GM12878 (cell line): Measurements from ENCODE around the gene KCNAB3. TPM values are rescaled to one million over a fixed set of nuclear protein-coding genes. Genes with fewer than 3 reads are reported as not detected.
A peak's percentile ranks its signal among the peaks of the same experiment; 100 is the strongest.

ENCODE experiments used
- ATAC-seq: fragments of 200-7000 bp; cut with Tn5 transposase; 3 replicates; pipeline ENCODE4 v1.9.1; 2020; ENCODE audit warnings: mild to moderate bottlenecking, moderate library complexity
- BruUV-seq: library from RNA; stranded (reverse); fragments of 400-500 nt; replicated peaks from 2 replicates; lab custom pipeline; 2021; lab: Mats Ljungman, UMichigan
- CTCF ChIA-PET: fragments of 300-600 bp; sonication (Branson Sonifier 250); formaldehyde crosslinking; extraction: SDS; loops from one replicate; lab custom pipeline; 2021; ENCODE audit warnings: inconsistent platforms; lab: Yijun Ruan, JAX
- POLR2A ChIA-PET: fragments of 350-600 bp; formaldehyde crosslinking; extraction: SDS; loops from one replicate; lab custom pipeline; 2021; ENCODE audit warnings: inconsistent platforms; lab: Charles Lee
- RAD21 ChIA-PET: fragments of 300-600 bp; sonication (Branson Sonifier 250); formaldehyde crosslinking; loops from one replicate; lab custom pipeline; 2023; ENCODE audit warnings: antibody characterized with exemption; ENCODE audit not compliant: unreplicated experiment; lab: Charles Lee
- SMC1A ChIA-PET: fragments of 300-600 bp; sonication (Branson Sonifier 250); formaldehyde crosslinking; loops from one replicate; lab custom pipeline; 2023; ENCODE audit not compliant: unreplicated experiment, uncharacterized antibody; lab: Charles Lee
- DNase-seq: peaks from one replicate; pipeline ENCODE4 v3.0.0-alpha.2; 2011; ENCODE audit warnings: low read depth, low spot score
- FAIRE-seq: peaks from 3 replicates; lab custom pipeline; 2011; peaks lifted over from hg19 to GRCh38; lab: Jason Lieb, UNC
- H2AFZ ChIP-seq: 2 replicates; pipeline ENCODE4 v1.6.0; 2011; ENCODE audit warnings: low read depth, low read length, control low read depth; ENCODE audit not compliant: control insufficient read depth
- H3K27ac ChIP-seq: 2 replicates; pipeline ENCODE4 v1.5.1; 2011; ENCODE audit warnings: control low read depth; ENCODE audit not compliant: control insufficient read depth, insufficient read depth
- H3K27me3 ChIP-seq, 2 experiments: replicated peaks in 1 of 2; 2 replicates each; pipeline versions ENCODE4 v1.6.0 to v1.6.1; 2011; ENCODE audit warnings: low read length in 1 of 2; ENCODE audit not compliant: control insufficient read depth in 2 of 2, insufficient read depth in 2 of 2
- H3K36me3 ChIP-seq, 2 experiments: 2 replicates each; pipeline ENCODE4 v1.5.1; 2011; ENCODE audit warnings: low read length in 1 of 2; ENCODE audit not compliant: control insufficient read depth in 2 of 2, insufficient read depth in 2 of 2
- H3K4me1 ChIP-seq: 2 replicates; pipeline ENCODE4 v1.6.1; 2011; ENCODE audit warnings: mild to moderate bottlenecking, low read length, moderate library complexity, mixed read lengths; ENCODE audit not compliant: control insufficient read depth, insufficient read depth
- H3K4me2 ChIP-seq: 2 replicates; pipeline ENCODE4 v1.6.0; 2011; ENCODE audit warnings: control low read depth; ENCODE audit not compliant: control insufficient read depth, insufficient read depth
- H3K4me3 ChIP-seq: fragments of 200-600 bp; sonication (generic); 2 replicates; pipeline ENCODE4 v1.5.1; 2016
- H3K79me2 ChIP-seq: 2 replicates; pipeline ENCODE4 v1.6.0; 2011; ENCODE audit warnings: low read length; ENCODE audit not compliant: control insufficient read depth, insufficient read depth
- H3K9ac ChIP-seq: 2 replicates; pipeline ENCODE4 v1.8.0; 2011; ENCODE audit warnings: low read length, control low read depth, mixed read lengths; ENCODE audit not compliant: control insufficient read depth, insufficient read depth
- H3K9me3 ChIP-seq: replicated peaks from 3 replicates; pipeline ENCODE4 v1.5.1; 2011; ENCODE audit warnings: mild to moderate bottlenecking, low read length; ENCODE audit not compliant: control insufficient read depth, insufficient read depth
- H4K20me1 ChIP-seq: 2 replicates; pipeline ENCODE4 v1.6.0; 2011; ENCODE audit not compliant: control insufficient read depth, insufficient read depth
- BRCA1 ChIP-seq: IDR thresholded peaks from 2 replicates; pipeline ENCODE4 v1.6.1; 2011; ENCODE audit warnings: low read depth, low read length, improper control_type of control experiment
- CHD2 ChIP-seq: IDR thresholded peaks from 2 replicates; pipeline ENCODE4 v1.6.1; 2011; ENCODE audit warnings: low read depth, low read length, improper control_type of control experiment, borderline replicate concordance
- HDAC6 ChIP-seq: fragments of 200-600 bp; sonication (generic); IDR thresholded peaks from one replicate; pipeline ENCODE4 v1.8.0; 2017; ENCODE audit warnings: antibody characterized with exemption; ENCODE audit not compliant: unreplicated experiment
- MTA3 ChIP-seq: IDR thresholded peaks from 2 replicates; pipeline ENCODE4 v1.6.1; 2012; ENCODE audit warnings: low read length, inconsistent platforms, borderline replicate concordance
- MXI1 ChIP-seq: fragments of 150-350 bp; IDR thresholded peaks from 2 replicates; pipeline ENCODE4 v1.6.1; 2011; ENCODE audit warnings: low read depth, mild to moderate bottlenecking, inconsistent platforms, low read length, improper control_type of control experiment
- NBN ChIP-seq: fragments of 450-650 bp; IDR thresholded peaks from 2 replicates; pipeline ENCODE4 v1.6.1; 2016
- NR2F1 ChIP-seq: fragments of 450-650 bp; conservative IDR thresholded peaks from 2 replicates; pipeline ENCODE4 v1.6.1; 2017; ENCODE audit warnings: mild to moderate bottlenecking
- POLR2A ChIP-seq: IDR thresholded peaks from 2 replicates; pipeline ENCODE4 v1.6.1; 2011; ENCODE audit warnings: low read depth, mild to moderate bottlenecking, low read length
- RAD51 ChIP-seq: fragments of 450-650 bp; IDR thresholded peaks from 2 replicates; pipeline ENCODE4 v1.6.1; 2016; ENCODE audit warnings: moderate library complexity, mild to moderate bottlenecking, inconsistent platforms
- TAF1 ChIP-seq: IDR thresholded peaks from 2 replicates; pipeline ENCODE4 v1.6.1; 2011; ENCODE audit warnings: mild to moderate bottlenecking, low read depth, low read length, borderline replicate concordance
- ZNF207 ChIP-seq: fragments of 450-650 bp; IDR thresholded peaks from 2 replicates; pipeline ENCODE4 v1.6.1; 2014; ENCODE audit warnings: antibody characterized with exemption, mild to moderate bottlenecking, borderline replicate concordance
- WGBS: methylation state at CpG from one replicate; pipeline ENCODE4 v1.1.6; 2016; ENCODE audit warnings: low lambda C conversion rate; ENCODE audit not compliant: insufficient replicate concordance, insufficient coverage; ENCODE audit errors: missing lambda C conversion rate; 5-methylcytosine and 5-hydroxymethylcytosine counted together
- in situ Hi-C: fragments of 300-500 bp; cut with MboI; formaldehyde crosslinking; loops from 9 replicates; pipeline ENCODE4 v1.14.3; 2018; ENCODE audit warnings: mixed read lengths
- intact Hi-C: fragments of 100-400 bp; cut with micrococcal nuclease; formaldehyde crosslinking; loops from one replicate; pipeline ENCODE4 v1.14.2; 2022; ENCODE audit not compliant: unreplicated experiment
- polyA plus RNA-seq, 11 experiments: library from polyadenylated mRNA; depleted of rRNA in 4 of 11; unstranded in 6 of 11; stranded (reverse) in 5 of 11; fragments of >200 nt; fragmentation: Nextera tagmentation in 4 of 11; fragmentation: Illumina TruSeq in 1 of 11; extraction: Ambion mirVana in 4 of 11; extraction: Trizol in 1 of 11; gene quantifications; 1 replicate in 1 of 11; 2 replicates in 10 of 11; pipeline versions ENCODE4 v1.2.1 to v1.2.3, GENCODE V29; 2011 to 2016; ENCODE audit warnings: inconsistent platforms in 2 of 11, missing spikeins in 2 of 11, low read depth in 1 of 11
- total RNA-seq, 4 experiments: library from RNA; depleted of rRNA in 3 of 4; stranded (reverse); fragments of >200 nt in 3 of 4; fragmentation: Illumina TruSeq in 1 of 4; extraction: Trizol in 1 of 4; gene quantifications; 2 replicates each; pipeline versions ENCODE4 v1.2.1 to v1.2.3, GENCODE V29; 2013 to 2021
- TF ChIP-seq, protein P1 (sequence below): fragments of 450-650 bp; IDR thresholded peaks from 2 replicates; pipeline ENCODE4 v1.6.1; 2016; ENCODE audit warnings: mild to moderate bottlenecking, moderate library complexity, borderline replicate concordance
- TF ChIP-seq, protein P2 (sequence below): fragments of 450-650 bp; IDR thresholded peaks from 2 replicates; pipeline ENCODE4 v1.6.1; 2017; ENCODE audit warnings: low read depth, mild to moderate bottlenecking, moderate library complexity
- TF ChIP-seq, protein P3 (sequence below): fragments of 450-650 bp; IDR thresholded peaks from 2 replicates; pipeline ENCODE4 v1.6.1; 2016; ENCODE audit warnings: mild to moderate bottlenecking
- TF ChIP-seq, protein P4 (sequence below): IDR thresholded peaks from 2 replicates; pipeline ENCODE4 v1.6.1; 2012; ENCODE audit warnings: low read length, inconsistent platforms

The KCNAB3 gene
- total and polyA plus RNA-seq, 10 of the 15 experiments (the other 5 are each of a cell fraction or from before 2014, with no cell fraction given) = 0.22 to 7.9 (median 1.8) TPM

DNA sequence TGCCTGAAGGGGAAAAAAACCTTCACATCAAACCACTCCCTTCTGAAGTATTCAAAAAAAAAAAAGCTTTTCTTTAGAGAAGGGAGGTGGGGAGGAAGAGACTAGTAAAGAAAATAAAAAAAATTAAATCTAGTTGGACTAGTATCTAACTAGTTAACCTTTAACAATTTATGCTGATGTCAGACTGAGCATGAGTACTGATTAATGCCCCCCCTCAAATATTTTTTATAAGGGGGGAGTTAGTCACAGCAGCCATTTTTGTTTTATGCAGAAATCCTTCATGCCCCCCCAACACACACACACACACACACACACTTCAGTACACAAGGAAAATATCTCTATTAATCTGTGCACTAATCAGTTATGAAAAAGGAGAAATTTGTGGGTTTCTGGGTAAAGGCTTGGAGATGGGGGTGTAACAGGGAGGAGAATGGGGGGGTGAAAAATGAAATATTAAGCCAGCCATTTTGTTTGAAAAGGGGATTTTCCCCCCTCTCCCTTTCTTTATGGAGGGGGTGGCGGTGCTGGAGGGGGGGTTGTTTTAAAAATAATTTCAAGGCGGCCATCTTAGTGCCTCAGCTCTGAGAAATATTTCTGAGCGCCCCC lies 45.8 kb downstream of the KCNAB3 start:
- H3K79me2 ChIP-seq = peaks cover 41% of the 10 kb centered on the region
- H3K4me3 ChIP-seq = peak overlapping the region; percentile 67
- TF ChIP-seq, protein P1, sequence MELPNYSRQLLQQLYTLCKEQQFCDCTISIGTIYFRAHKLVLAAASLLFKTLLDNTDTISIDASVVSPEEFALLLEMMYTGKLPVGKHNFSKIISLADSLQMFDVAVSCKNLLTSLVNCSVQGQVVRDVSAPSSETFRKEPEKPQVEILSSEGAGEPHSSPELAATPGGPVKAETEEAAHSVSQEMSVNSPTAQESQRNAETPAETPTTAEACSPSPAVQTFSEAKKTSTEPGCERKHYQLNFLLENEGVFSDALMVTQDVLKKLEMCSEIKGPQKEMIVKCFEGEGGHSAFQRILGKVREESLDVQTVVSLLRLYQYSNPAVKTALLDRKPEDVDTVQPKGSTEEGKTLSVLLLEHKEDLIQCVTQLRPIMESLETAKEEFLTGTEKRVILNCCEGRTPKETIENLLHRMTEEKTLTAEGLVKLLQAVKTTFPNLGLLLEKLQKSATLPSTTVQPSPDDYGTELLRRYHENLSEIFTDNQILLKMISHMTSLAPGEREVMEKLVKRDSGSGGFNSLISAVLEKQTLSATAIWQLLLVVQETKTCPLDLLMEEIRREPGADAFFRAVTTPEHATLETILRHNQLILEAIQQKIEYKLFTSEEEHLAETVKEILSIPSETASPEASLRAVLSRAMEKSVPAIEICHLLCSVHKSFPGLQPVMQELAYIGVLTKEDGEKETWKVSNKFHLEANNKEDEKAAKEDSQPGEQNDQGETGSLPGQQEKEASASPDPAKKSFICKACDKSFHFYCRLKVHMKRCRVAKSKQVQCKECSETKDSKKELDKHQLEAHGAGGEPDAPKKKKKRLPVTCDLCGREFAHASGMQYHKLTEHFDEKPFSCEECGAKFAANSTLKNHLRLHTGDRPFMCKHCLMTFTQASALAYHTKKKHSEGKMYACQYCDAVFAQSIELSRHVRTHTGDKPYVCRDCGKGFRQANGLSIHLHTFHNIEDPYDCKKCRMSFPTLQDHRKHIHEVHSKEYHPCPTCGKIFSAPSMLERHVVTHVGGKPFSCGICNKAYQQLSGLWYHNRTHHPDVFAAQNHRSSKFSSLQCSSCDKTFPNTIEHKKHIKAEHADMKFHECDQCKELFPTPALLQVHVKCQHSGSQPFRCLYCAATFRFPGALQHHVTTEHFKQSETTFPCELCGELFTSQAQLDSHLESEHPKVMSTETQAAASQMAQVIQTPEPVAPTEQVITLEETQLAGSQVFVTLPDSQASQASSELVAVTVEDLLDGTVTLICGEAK = no peak
- TF ChIP-seq TAF1 (peak; percentile 41; the same call in 1 of the 2 replicates), NR2F1 (no peak), NBN (peak; percentile 78), POLR2A (no peak), MXI1 (no peak), RAD51 (peak; percentile 43; the same call in 1 of the 2 replicates), BRCA1 (no peak), ZNF207 (0 out of 2 replicates have a peak, but pooled peaks have one; percentile 33), MTA3 (no peak), HDAC6 (no peak), CHD2 (0 out of 2 replicates have a peak, but pooled peaks have one; percentile 24)
- TF ChIP-seq, protein P2, sequence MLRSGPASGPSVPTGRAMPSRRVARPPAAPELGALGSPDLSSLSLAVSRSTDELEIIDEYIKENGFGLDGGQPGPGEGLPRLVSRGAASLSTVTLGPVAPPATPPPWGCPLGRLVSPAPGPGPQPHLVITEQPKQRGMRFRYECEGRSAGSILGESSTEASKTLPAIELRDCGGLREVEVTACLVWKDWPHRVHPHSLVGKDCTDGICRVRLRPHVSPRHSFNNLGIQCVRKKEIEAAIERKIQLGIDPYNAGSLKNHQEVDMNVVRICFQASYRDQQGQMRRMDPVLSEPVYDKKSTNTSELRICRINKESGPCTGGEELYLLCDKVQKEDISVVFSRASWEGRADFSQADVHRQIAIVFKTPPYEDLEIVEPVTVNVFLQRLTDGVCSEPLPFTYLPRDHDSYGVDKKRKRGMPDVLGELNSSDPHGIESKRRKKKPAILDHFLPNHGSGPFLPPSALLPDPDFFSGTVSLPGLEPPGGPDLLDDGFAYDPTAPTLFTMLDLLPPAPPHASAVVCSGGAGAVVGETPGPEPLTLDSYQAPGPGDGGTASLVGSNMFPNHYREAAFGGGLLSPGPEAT = peak; percentile 78
- TF ChIP-seq, protein P3, sequence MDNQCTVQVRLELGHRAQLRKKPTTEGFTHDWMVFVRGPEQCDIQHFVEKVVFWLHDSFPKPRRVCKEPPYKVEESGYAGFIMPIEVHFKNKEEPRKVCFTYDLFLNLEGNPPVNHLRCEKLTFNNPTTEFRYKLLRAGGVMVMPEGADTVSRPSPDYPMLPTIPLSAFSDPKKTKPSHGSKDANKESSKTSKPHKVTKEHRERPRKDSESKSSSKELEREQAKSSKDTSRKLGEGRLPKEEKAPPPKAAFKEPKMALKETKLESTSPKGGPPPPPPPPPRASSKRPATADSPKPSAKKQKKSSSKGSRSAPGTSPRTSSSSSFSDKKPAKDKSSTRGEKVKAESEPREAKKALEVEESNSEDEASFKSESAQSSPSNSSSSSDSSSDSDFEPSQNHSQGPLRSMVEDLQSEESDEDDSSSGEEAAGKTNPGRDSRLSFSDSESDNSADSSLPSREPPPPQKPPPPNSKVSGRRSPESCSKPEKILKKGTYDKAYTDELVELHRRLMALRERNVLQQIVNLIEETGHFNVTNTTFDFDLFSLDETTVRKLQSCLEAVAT = peak; percentile 61; the same call in 1 of the 2 replicates
- TF ChIP-seq, protein P4, sequence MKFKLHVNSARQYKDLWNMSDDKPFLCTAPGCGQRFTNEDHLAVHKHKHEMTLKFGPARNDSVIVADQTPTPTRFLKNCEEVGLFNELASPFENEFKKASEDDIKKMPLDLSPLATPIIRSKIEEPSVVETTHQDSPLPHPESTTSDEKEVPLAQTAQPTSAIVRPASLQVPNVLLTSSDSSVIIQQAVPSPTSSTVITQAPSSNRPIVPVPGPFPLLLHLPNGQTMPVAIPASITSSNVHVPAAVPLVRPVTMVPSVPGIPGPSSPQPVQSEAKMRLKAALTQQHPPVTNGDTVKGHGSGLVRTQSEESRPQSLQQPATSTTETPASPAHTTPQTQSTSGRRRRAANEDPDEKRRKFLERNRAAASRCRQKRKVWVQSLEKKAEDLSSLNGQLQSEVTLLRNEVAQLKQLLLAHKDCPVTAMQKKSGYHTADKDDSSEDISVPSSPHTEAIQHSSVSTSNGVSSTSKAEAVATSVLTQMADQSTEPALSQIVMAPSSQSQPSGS = peak; percentile 12; the same call in 1 of the 2 replicates

More for the DNA sequence above, 45.8 kb downstream of the KCNAB3 start:
- ChIA-PET SMC1A (interaction anchor here (1.5 kb wide), 1 partner anchor 13 kb away, joined by 5 read pairs; no protein-coding TSS in a partner anchor), POLR2A (interaction anchor here (0.6 to 1.0 kb wide), 3 partner anchors 27 to 48 kb away, joined by 3 to 5 read pairs (median 4); partner anchors contain the start of genes NAA38 and TRAPPC1), RAD21 (interaction anchor here (0.5 to 1.5 kb wide), 5 partner anchors 13 to 635 kb away, joined by 3 to 8 read pairs (median 3); partner anchors contain the start of genes CYB5D1 and NAA38), CTCF (interaction anchor here (0.6 to 1.7 kb wide), 4 partner anchors 27 to 139 kb away, joined by 3 to 4 read pairs (median 4); partner anchors contain the start of gene NAA38)
- ATAC-seq (no peak), DNase-seq (no peak), FAIRE-seq (no peak)
- Histone ChIP-seq H3K36me3 (peaks cover 0 to 2% of the 10 kb centered on the region in 2 experiments; a peak in 1 of 4 replicates), H4K20me1 (no peaks in the 10 kb centered on the region), H3K9me3 (no peaks in the 10 kb centered on the region), H2AFZ (peak overlapping the region; percentile 55), H3K4me1 (peaks cover 18% of the 10 kb centered on the region), H3K4me2 (peak overlapping the region; percentile 70), H3K27ac (peak overlapping the region; percentile 59), H3K27me3 (no peaks in the 10 kb centered on the region), H3K9ac (peak overlapping the region; percentile 58)
- BruUV-seq = no TSS peak
- WGBS = 0% methylated on average over 3 of the region's 3 CpGs
- intact Hi-C loops = no loop called here
- in situ Hi-C loops = no loop called here
